Measurements from ENCODE around the gene RAB3IP.
"Not testable (repeated sequence)": the region's sequence is repeated elsewhere in the genome, so short reads cannot be mapped to it uniquely, and the experiment has no call there.

RAB3IP gene

DNA sequence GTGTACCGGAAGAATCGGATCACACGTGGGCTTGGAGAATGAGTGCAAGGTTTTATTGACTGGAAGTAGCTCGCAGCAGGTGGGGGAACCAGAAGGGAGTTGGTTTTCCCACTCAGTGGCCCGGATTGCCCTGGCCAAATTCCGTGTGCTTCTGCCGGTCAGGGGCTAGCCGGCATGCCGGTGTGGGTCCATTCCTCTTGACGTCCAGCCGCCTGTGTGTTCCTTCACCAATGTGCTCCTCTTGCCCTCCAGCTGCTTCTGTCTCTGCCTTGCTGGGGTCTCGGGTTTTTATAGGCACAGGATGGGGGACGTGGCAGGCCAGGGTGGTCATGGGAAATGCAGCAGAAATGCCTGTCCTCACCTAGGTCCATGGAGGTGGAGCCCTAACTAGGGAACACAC, 97.4 kb downstream of the RAB3IP start:
- DNase-seq (ENCODE audit: low read depth), result no peak

DNA sequence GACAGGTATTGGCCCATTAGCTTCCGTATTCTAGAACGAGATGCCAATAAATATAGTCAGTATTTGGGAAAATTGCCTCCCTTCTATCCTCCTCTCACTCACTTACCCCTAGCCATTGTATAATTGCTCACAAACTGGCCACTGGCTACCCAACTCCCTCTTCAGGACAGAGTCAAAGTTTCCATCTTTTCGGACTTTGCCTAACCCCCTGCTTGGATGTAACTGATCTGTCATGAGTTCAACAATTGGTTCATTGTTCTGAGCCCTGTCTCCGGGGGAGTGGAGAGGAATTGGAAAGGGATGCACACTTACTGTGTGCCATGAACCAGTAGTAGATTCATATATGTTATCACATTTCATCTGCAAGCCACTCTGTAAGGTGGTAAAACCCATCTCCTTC, 98.5 kb downstream of the RAB3IP start:
- no peak for DNase-seq (ENCODE audit: low read depth)

GRCh38 chr12:69837657-69838415, 99.2 kb downstream of the RAB3IP start:
- no peak for DNase-seq (ENCODE audit: low read depth)

- no peak for DNase-seq (ENCODE audit: low read depth)
These were observed 102.1 kb downstream of the RAB3IP start for GRCh38 chr12:69840727-69841126.

DNA sequence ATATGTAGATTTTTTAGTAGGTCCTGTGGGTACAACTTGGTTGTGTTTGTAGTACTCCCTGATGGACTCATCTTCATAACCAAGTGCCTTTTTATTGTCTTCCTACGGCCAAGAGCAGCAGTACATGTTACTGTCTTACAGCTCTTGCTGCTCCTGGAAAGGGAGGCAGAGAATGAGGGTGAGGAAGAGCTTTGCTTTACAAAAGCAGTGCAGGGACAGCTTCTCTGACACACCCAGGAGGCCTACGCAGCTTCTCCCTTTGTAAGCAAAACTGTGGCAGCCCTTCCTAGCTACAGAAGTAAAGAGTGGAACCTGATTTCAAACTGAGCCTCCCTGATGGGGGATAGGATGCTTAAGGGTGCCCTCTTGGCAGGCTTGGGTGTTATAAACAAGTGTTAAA, 104.9 kb downstream of the RAB3IP start:
- DNase-seq (ENCODE audit: low read depth), result no peak

- DNase-seq (ENCODE audit: low read depth), result no peak
These were observed 105.8 kb downstream of the RAB3IP start for GRCh38 chr12:69844416-69844815.

- no peak for DNase-seq (ENCODE audit: low read depth)
These were observed 106.2 kb downstream of the RAB3IP start for GRCh38 chr12:69844836-69845235.

DNA sequence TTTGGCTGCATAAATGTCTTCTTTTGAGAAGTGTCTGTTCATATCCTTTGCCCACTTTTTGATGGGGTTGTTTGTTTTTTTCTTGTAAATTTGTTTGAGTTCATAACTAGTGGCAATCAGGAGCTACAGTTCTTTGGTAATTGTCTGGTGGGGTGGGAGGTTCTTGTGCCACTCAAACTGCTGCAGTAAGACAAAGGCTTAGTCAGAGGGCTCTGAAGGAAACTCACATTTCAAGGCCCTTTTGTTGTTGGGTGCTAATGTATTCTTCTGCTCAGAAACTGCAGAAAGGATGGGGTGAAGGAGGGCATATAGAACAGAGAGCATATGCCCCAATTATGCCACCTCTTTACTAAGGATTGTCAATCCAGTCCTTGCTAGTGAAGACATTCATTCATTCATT, 108.3 kb downstream of the RAB3IP start:
- no peak for DNase-seq (ENCODE audit: low read depth)

DNA sequence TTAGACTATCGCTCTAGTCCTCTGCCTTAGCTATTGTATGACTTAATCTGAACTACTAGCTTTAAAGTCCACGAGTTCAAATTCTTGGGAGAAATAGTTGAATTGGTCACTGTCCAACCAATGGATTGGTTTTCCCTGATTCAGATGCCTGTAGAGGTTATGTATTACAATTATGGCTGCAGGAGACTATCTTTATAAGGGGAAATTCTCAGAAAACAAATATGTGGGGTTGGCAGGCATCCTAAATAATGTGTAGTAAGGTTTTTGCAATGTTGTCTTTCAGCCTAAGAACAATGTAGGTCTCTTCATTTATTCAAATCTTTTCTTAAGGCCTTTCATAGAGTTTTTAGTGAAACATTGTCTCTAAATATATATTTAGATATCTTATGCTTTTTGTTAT, 113.3 kb downstream of the RAB3IP start:
- DNase-seq (ENCODE audit: low read depth), result no peak

DNA sequence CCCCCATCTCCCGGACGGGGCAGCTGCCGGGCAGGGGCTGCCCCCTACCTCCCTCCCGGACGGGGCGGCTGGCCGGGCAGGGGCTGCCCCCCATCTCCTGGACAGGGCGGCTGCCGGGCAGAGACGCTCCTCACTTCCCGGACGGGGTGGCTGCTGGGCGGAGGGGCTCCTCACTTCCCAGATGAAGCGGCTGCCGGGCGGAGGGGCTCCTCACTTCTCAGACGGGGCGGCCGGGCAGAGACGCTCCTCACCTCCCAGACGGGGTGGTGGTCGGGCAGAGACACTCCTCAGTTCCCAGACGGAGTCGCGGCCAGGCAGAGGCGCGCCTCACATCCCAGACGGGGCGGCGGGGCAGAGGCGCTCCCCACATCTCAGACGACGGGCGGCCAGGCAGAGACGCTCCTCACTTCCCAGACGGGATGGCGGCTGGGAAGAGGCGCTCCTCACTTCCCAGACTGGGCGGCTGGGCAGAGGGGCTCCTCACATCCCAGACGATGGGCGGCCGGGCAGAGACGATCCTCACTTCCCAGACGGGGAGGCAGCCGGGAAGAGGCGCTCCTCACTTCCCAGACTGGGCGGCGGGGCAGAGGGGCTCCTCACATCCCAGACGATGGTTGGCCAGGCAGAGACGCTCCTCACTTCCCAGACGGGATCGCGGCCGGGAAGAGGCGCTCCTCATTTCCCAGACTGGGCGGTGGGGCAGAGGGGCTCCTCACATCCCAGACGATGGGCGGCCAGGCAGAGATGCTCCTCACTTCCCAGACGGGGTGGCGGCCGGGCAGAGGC, 114.7 kb downstream of the RAB3IP start:
- not testable (repeated sequence) for DNase-seq (ENCODE audit: low read depth)

DNA sequence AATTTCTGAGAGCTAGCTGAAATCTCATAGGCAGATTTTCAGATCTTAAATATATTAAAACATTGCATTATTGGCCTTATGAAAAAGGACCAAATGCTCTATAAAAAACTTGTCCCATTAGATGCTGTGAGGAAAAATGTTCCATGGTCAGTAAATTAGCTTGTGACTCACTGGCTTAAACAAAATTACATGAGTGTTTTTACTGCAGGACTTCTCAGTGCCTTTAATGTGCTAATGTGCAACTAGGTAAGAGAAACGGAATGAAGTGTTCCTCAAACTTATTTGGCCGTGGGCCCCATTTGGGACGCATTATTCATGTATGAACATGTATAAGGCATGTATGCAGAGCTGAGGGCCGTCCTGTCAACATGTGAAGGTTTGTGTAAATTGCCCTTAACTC, 128.0 kb downstream of the RAB3IP start:
- DNase-seq (ENCODE audit: low read depth), result no peak

DNA sequence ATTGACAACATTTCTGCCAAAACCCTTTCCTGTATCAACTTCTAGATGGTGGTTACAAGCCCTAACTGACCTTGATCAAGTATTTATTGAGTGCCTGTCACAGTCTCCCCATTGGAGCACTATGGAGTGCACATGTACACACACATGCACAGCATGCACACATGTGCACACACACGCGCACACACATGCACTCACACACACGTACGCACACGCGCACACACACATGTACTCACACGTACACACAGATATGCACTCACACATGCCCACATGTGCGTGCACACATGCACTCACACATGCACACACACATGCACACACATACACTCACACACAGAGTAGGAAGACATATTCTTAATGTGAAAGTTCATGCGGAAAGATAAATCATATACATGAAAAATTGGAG, 130.0 kb downstream of the RAB3IP start:
- no peak for DNase-seq (ENCODE audit: low read depth)

DNA sequence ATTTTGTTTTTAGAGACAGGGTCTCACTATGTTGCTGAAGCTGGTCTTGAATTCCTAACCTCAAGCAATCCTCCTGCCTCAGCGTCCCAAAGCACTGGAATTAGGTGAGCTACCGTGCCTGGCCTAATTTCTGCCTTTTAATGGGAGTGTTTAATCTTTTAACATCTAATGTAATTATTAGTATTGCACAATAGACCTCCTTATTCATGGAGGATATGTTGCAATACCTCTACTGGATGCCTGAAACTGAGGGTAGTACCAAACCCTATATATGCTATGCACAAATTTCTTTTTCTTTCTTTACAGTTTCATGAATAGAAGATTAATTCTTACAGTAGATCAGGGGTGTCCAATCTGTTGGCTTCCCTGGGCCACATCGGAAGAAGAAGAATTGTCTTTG, 134.1 kb downstream of the RAB3IP start:
- DNase-seq (ENCODE audit: low read depth), result no peak
